Stimulated activated CD4-positive, alpha-beta T cell treated with anti-CD3 and anti-CD28 coated beads, Interleukin-15, amount 100 ng/mL, for 1 hour (primary cell): ENCODE data around the gene SUPV3L1.
"Not testable (repeated sequence)": the region's sequence is repeated elsewhere in the genome, so short reads cannot be mapped to it uniquely, and the experiment has no call there.

ENCODE experiments used
- DNase-seq, 2 donors: peaks; one replicate each; pipeline ENCODE4 v3.0.0-alpha.2; 2020; ENCODE audit warnings: low read depth in 1 of 2, low spot score in 1 of 2

The SUPV3L1 gene

DNA sequence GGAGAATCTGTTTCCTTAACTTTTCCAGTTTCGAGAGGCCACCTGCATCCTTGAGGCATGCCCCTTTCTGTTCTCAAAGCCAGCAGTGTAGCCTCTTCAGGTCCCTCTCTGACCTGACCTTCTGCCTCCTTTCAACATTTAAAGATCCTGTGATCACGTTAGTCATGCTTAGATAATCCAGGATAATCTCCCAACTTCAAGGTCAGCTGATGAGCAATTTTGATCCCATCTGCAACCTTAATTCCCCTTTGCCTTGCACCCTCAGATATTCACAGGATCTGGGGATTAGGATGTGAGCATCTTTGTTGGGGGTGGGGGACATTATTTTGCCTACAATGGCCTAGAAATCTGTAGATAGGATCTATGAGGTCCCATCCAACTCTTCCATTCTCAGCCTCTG is 48.1 kb downstream of the SUPV3L1 start:
- DNase-seq, result no peak

- no peak for DNase-seq
These were observed 49.5 kb downstream of the SUPV3L1 start for GRCh38 chr10:69229616-69229916.

DNA sequence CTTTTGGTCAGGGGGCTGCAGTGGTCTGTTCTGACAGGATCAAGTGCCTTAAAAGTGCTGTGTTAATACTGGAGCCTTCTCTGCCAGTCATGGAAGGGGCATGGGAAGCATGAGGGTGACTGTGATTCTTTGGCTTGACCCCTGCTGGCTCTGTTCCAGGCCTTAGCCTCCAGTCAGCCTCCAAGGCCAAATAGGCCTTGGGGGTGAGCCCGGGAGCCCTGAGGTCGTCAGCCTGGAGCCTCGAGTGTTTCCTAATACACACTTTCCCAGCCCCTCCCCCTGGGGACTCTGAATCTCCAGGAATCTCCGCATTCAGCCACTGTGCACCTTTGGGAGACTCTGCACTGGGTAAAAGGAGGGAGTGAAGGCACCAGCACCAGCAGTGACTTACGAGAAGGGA is 50.1 kb downstream of the SUPV3L1 start:
- no peak for DNase-seq

DNA sequence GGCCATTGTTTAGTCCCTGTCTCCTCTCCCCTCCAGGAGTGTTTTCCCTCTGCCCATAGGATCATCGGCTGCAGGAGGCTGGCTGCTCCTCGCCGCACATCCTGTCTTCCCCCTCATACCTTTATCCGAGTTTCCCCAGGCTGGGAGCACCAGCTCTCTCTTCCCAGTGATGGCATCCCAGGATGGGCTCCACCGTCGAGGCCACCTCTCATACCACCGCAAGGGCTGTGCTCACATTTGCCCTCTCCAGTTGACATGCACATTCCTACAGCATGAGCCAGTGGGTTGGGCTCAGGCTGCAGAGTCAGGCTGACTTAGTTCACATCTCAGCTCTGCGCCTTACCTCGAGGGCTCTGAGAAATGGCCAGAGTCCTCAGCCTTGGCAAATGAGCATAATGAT is 52.2 kb downstream of the SUPV3L1 start:
- no peak for DNase-seq

DNA sequence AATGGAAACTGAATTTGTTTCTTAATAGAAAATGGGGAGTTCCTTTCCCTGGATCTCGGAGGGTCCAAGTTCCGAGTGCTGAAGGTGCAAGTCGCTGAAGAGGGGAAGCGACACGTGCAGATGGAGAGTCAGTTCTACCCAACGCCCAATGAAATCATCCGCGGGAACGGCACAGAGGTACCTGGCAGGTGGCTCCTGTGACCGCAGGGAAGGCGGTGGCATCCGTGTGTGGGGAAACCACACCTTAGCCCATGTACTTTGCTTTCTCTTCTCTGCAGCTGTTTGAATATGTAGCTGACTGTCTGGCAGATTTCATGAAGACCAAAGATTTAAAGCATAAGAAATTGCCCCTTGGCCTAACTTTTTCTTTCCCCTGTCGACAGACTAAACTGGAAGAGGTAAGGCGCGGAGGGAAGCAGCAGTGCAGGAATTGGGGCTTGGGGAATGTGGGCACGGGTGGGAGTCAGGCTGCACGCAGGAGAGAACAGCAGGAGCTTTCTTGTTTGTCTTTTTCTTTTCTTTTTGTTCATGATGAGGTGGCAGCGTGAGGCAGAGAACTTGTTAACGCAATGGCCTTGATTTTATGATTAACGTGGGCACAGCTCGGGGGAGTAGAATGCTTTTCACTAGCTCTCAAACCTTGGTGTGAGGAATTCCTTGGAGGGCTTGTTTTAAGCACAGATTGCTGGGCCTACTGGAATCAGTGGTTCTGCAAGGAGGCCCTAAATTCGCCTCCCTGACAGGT is 52.9 kb downstream of the SUPV3L1 start:
- DNase-seq, result no peak

- DNase-seq, result no peak
These were observed 54.4 kb downstream of the SUPV3L1 start for GRCh38 chr10:69234447-69234846.

DNA sequence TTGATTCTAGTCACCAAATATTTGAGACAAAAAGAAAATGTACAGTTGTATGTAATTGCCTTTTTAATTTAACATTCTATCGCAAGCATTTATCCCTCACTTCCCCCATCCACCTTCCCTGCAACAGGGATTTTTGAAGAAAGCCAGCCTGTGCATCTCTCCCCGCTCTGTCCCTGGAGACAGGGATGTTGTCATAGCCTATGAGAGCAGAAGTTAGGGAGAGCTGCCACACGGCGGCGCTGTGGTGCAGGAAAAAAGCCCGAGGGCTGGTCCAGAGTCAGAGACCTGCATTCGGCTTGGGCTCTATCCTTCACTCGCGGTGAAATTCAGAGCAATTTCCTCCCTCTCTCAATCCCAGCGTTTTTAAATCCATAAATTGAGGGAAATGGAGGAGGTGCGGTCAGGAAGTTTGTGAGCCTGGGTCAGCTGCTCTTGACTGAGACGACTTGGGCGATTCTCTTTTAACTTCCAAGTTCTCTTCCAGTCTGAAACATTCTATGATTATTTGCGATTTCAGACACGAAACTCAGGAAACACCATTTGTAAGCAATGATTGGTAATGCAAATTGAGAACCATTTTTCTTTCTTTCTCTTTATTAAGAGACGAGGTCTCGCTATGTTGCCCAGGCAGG is 57.6 kb downstream of the SUPV3L1 start:
- DNase-seq, result peak; percentile 72 to 88

- DNase-seq, result no peak
These were observed 59.1 kb downstream of the SUPV3L1 start for GRCh38 chr10:69239136-69239535.

- DNase-seq, result no peak
These were observed 59.9 kb downstream of the SUPV3L1 start for GRCh38 chr10:69239816-69240434.

DNA sequence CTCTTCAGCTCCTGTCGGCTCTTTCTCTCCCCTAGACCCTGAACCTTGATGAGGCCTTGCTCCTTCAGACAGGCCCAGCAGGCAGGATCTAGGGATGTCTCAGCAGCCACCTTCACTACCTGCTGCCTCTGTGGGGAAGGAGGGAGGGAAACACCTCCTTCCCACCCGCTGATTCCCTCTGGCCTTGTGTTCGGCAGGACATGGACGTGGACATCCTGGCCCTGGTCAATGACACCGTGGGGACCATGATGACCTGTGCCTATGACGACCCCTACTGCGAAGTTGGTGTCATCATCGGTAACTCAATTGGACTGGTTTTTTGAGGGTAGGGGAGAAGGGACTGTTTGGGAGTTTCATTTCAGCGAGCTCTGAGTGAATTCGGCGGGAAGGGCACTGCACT is 60.4 kb downstream of the SUPV3L1 start:
- DNase-seq, result no peak

GRCh38 chr10:69241575-69241974 is 61.5 kb downstream of the SUPV3L1 start:
- no peak for DNase-seq

- no peak for DNase-seq
These were observed 62.2 kb downstream of the SUPV3L1 start for GRCh38 chr10:69242040-69242851.

GRCh38 chr10:69242852-69243212 is 62.8 kb downstream of the SUPV3L1 start:
- DNase-seq, result no peak

GRCh38 chr10:69243817-69244216 is 63.8 kb downstream of the SUPV3L1 start:
- DNase-seq, result no peak

DNA sequence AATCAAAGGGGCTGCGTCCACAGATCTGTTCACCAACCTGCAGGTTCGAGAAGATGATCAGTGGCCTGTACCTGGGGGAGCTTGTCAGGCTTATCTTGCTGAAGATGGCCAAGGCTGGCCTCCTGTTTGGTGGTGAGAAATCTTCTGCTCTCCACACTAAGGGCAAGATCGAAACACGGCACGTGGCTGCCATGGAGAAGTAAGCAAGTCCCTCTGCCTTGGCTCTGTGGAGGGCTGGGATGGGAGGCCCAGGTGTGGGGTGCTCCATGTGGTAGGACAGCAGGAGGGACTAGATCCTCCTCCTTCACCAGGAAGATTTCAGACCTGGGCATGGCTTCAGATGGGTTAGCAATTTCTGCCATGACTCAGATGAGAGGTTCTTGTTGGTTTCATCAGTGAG is 66.0 kb downstream of the SUPV3L1 start:
- DNase-seq, result no peak

DNA sequence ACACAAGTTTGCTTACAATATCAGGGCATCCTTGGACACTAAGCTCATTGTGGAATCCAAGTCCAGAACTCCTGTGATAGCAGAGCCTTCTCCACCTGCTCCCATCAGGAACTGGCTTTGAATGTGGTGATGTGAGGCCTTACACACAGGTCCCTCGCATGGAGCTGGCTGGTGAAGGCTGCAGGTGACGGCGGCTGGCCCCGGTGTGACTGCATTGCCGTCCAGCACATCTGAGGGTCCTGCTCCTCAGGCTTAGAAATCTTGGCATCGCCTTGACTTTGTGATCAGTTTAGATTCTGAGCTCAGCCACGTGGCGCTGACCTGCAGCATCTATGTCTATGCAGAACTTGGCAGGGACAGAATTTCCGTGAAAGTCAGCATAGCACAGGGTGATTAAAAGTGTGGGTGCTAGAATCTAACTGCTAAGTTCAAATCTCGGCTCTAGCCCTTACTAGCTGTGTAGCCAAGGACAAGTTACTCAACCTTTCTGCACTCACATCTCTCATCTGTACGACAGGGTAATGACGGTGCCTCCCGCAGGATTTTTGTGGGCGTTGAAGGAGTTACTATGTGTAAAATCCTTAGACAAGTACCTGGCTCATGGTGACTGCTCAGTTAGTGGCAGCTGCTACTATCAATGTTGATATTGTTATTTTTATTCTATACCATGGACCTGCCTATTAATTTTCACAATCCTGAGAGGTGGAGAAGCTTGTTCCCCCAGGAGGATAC is 66.7 kb downstream of the SUPV3L1 start:
- no peak for DNase-seq

DNA sequence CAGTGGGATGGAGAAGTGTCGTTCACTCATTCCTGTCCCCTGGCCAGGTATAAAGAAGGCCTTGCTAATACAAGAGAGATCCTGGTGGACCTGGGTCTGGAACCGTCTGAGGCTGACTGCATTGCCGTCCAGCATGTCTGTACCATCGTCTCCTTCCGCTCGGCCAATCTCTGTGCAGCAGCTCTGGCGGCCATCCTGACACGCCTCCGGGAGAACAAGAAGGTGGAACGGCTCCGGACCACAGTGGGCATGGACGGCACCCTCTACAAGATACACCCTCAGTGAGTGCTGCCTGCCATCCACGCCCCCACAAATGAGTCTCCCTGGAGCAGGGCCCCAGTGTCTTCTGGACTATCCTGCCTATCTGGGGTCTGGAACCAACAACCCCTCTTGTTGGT is 67.3 kb downstream of the SUPV3L1 start:
- no peak for DNase-seq

DNA sequence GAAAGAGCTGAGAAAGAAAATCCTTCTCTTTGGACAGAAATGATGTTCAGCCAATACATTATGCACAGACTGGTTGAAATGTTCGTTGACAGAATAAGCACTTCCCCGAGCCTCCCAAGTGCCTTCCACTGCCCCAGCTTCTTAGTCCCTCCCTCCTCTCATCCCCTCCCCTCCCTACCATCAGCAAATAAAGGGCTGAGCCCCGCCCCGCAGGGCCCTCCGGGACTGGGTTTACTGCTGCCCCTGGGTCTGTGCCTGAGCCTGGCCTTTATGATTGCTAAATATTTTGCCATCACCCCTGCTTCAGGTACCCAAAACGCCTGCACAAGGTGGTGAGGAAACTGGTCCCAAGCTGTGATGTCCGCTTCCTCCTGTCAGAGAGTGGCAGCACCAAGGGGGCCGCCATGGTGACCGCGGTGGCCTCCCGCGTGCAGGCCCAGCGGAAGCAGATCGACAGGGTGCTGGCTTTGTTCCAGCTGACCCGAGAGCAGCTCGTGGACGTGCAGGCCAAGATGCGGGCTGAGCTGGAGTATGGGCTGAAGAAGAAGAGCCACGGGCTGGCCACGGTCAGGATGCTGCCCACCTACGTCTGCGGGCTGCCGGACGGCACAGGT is 68.2 kb downstream of the SUPV3L1 start:
- DNase-seq, result no peak

- DNase-seq, result no peak
These were observed 70.0 kb downstream of the SUPV3L1 start for GRCh38 chr10:69250041-69250440.

GRCh38 chr10:69251417-69251816 is 71.4 kb downstream of the SUPV3L1 start:
- not testable (repeated sequence) for DNase-seq

- DNase-seq, result no peak
These were observed 73.1 kb downstream of the SUPV3L1 start for GRCh38 chr10:69253171-69253570.
